Activated T-helper 1 cell treated with anti-CD3 and anti-CD28 coated beads, Interleukin-12 subunit alpha, Interleukin-12 subunit beta, Interleukin-2, Interleukin-4 antibody, amounts not matched to agents 30 ng/mL and 10 ng/mL and 1 ng/mL, durations not matched to agents 14 hours and 24 hours and 36 hours (primary cell): Measurements from ENCODE around the gene ZNF317. TPM values are rescaled to one million over a fixed set of nuclear protein-coding genes. Genes with fewer than 3 reads are reported as not detected.
A peak's percentile ranks its signal among the peaks of the same experiment; 100 is the strongest.

Source experiments
- DNase-seq: peaks from one replicate; pipeline ENCODE4 v3.0.0; 2021; ENCODE audit warnings: low spot score
- H3K27ac Mint-ChIP-seq: one replicate; pipeline ENCODE4 v1.8.0; 2021; ENCODE audit warnings: mild to moderate bottlenecking, mixed read lengths
- H3K27me3 Mint-ChIP-seq: one replicate; pipeline ENCODE4 v1.8.0; 2022; ENCODE audit warnings: mild to moderate bottlenecking, moderate library complexity, mixed read lengths; ENCODE audit not compliant: insufficient read depth
- H3K36me3 Mint-ChIP-seq: one replicate; pipeline ENCODE4 v1.8.0; 2021; ENCODE audit warnings: low read depth, mixed read lengths
- H3K4me1 Mint-ChIP-seq: one replicate; pipeline ENCODE4 v1.8.0; 2021; ENCODE audit warnings: low read depth, mixed read lengths
- H3K4me3 Mint-ChIP-seq: one replicate; pipeline ENCODE4 v1.8.0; 2021; ENCODE audit warnings: mild to moderate bottlenecking, moderate library complexity, mixed read lengths
- H3K9me3 Mint-ChIP-seq: one replicate; pipeline ENCODE4 v1.8.0; 2021; ENCODE audit warnings: mixed read lengths
- intact Hi-C: fragments of 100-400 bp; cut with micrococcal nuclease; formaldehyde crosslinking; loops from one replicate; pipeline ENCODE4 v1.15.1; 2024
- total RNA-seq: library from RNA; stranded (reverse); gene quantifications from 2 replicates; pipeline ENCODE4 v1.2.3, GENCODE V29; 2022

Gene ZNF317
- 50.7 and 53.3 TPM in 2 replicates for total RNA-seq

- H3K4me1 Mint-ChIP-seq: peaks cover 33% of the 10 kb centered on the region
- no peaks in the 10 kb centered on the region for H3K27me3 Mint-ChIP-seq
- peak within 1 kb of the TSS; percentile 94 for H3K27ac Mint-ChIP-seq
- peaks cover 26% of the 10 kb centered on the region for H3K9me3 Mint-ChIP-seq
- intact Hi-C loops: loop anchor here (1.0 kb wide), 7 partner anchors 169 to 695 kb away; partner anchors contain the start of genes MBD3L1, PIN1, ZNF266 and ZNF558
- H3K36me3 Mint-ChIP-seq: peaks cover 28% of the 10 kb centered on the region
- H3K4me3 Mint-ChIP-seq: peak within 1 kb of the TSS; percentile 95
- peak; percentile 88 for DNase-seq
Observed at GRCh38 chr19:9140159-9140874, at the start of gene ZNF317. Gene ZNF317, plus strand, starts transcription at chr19:9140397. Its CDS starts 15,620 bp downstream, at chr19:9156017.

DNA sequence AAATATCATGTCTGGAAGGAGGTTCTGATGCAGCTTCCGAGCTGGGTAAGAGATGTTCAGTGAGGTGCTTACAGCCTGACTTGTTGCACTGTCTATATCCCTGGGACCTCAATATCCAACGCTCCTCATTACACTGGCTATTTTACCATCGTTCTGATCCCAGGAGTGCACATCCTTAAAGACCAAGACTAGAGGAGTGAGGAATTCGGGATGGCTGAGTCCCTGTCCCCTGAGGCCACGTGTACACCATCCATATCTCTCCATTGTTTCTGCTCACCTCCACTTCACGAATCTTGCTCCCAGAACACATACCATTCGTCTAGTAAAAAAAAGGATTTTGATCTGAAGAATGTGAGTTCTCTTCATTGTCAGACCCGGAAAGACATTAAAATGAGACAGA is 32.8 kb upstream of the ZNF317 start, which contains the start of gene OR7G2:
TSS of gene OR7G2 (minus strand) at position 101 of the 400 bp plus-strand sequence. CDS start 4,232 bp downstream, outside the sequence.
- Mint-ChIP-seq H3K9me3 (no peaks in the 10 kb centered on the region), H3K36me3 (no peaks in the 10 kb centered on the region), H3K27ac (no peak within 1 kb of the TSS), H3K4me3 (no peak within 1 kb of the TSS), H3K27me3 (no peaks in the 10 kb centered on the region), H3K4me1 (no peaks in the 10 kb centered on the region)
- intact Hi-C loops: no loop called here
- no peak for DNase-seq

- DNase-seq: no peak
- intact Hi-C loops: no loop called here
- Mint-ChIP-seq H3K36me3 (no peaks in the 10 kb centered on the region), H3K27ac (no peak overlapping the region), H3K9me3 (no peaks in the 10 kb centered on the region), H3K4me3 (no peak overlapping the region), H3K4me1 (no peaks in the 10 kb centered on the region), H3K27me3 (peaks cover 2% of the 10 kb centered on the region)
Observed at GRCh38 chr19:9109959-9110358, 30.2 kb upstream of the ZNF317 start.

- Mint-ChIP-seq H3K36me3 (no peaks in the 10 kb centered on the region), H3K27ac (no peak within 1 kb of the TSS), H3K27me3 (peaks cover 3% of the 10 kb centered on the region), H3K9me3 (no peaks in the 10 kb centered on the region), H3K4me1 (no peaks in the 10 kb centered on the region), H3K4me3 (no peak within 1 kb of the TSS)
- intact Hi-C loops: no loop called here
- DNase-seq: no peak
Observed at GRCh38 chr19:9115307-9115813, 24.8 kb upstream of the ZNF317 start, which contains the start of gene OR7G1. Gene OR7G1, minus strand, starts transcription at chr19:9115763. Its CDS starts 0 bp downstream, at chr19:9115763.

DNA sequence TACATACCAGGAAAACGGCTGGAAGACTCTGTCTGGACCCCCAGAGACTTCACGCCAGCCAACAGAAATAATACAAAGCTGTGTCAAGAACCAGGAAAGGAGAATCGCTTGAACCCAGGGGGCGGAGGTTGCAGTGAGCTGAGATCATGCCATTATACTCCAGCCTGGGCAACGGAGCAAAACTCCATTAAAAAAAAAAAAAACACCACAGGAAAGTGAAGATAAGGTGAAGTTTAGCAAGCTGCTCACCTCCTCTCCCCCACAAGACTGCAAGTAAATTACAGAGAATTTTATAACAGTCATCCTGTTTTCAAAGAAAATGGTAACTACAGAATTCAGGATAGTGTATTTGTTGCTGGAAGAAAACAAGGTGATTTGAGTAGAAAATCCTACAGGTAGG is 23.6 kb upstream of the ZNF317 start:
- Mint-ChIP-seq H3K4me3 (no peak overlapping the region), H3K27me3 (peaks cover 3% of the 10 kb centered on the region), H3K9me3 (no peaks in the 10 kb centered on the region), H3K36me3 (no peaks in the 10 kb centered on the region), H3K27ac (no peak overlapping the region), H3K4me1 (no peaks in the 10 kb centered on the region)
- intact Hi-C loops: no loop called here
- no peak for DNase-seq

GRCh38 chr19:9126900-9127405 is 13.2 kb upstream of the ZNF317 start, which contains the start of gene OR7G3:
Gene OR7G3, minus strand, starts transcription at chr19:9126950. Its CDS starts 0 bp downstream, at chr19:9126950.
- peaks cover 5% of the 10 kb centered on the region for H3K27me3 Mint-ChIP-seq

GRCh38 chr19:9128171-9128570 is 12.0 kb upstream of the ZNF317 start:
- H3K36me3 Mint-ChIP-seq: no peaks in the 10 kb centered on the region
- H3K4me3 Mint-ChIP-seq: no peak overlapping the region
- peaks cover 4% of the 10 kb centered on the region for H3K9me3 Mint-ChIP-seq
- DNase-seq: no peak
- intact Hi-C loops: no loop called here
- no peaks in the 10 kb centered on the region for H3K4me1 Mint-ChIP-seq
- H3K27ac Mint-ChIP-seq: no peak overlapping the region
- peaks cover 5% of the 10 kb centered on the region for H3K27me3 Mint-ChIP-seq

More at GRCh38 chr19:9126900-9127405, 13.2 kb upstream of the ZNF317 start, which contains the start of gene OR7G3:
- H3K4me1 Mint-ChIP-seq: no peaks in the 10 kb centered on the region
- intact Hi-C loops: no loop called here
- no peak for DNase-seq
- peaks cover 8% of the 10 kb centered on the region for H3K9me3 Mint-ChIP-seq
- no peak within 1 kb of the TSS for H3K4me3 Mint-ChIP-seq
- no peak within 1 kb of the TSS for H3K27ac Mint-ChIP-seq
- no peaks in the 10 kb centered on the region for H3K36me3 Mint-ChIP-seq

- no peaks in the 10 kb centered on the region for H3K36me3 Mint-ChIP-seq
- H3K9me3 Mint-ChIP-seq: no peaks in the 10 kb centered on the region
- no peak overlapping the region for H3K27ac Mint-ChIP-seq
- H3K27me3 Mint-ChIP-seq: peaks cover 5% of the 10 kb centered on the region
- intact Hi-C loops: no loop called here
- H3K4me3 Mint-ChIP-seq: no peak overlapping the region
- DNase-seq: no peak
- no peaks in the 10 kb centered on the region for H3K4me1 Mint-ChIP-seq
Observed at GRCh38 chr19:9130965-9131364, 9.2 kb upstream of the ZNF317 start.

DNA sequence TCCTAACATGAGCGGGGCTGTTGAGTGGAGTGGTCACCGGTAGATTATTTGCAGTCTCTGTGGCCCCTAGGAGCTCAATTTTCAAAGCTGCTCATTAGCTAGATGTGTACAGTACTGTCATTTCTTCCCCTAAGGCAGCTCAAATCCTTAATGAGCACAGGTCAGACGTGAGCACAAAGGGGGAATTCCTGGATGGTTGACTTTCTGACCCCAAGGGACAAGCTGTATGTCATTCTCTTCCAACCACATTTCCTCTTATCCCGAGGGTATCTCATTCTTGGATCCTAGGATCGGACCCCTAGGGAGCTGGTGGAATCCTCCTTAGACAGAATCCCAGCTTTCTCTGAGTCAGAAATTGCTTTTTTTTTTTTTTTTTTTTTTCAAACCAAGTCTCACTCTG is 7.8 kb upstream of the ZNF317 start:
- no peaks in the 10 kb centered on the region for H3K36me3 Mint-ChIP-seq
- peaks cover 3% of the 10 kb centered on the region for H3K27me3 Mint-ChIP-seq
- H3K4me3 Mint-ChIP-seq: no peak overlapping the region
- intact Hi-C loops: no loop called here
- no peak overlapping the region for H3K27ac Mint-ChIP-seq
- no peak for DNase-seq
- H3K9me3 Mint-ChIP-seq: no peaks in the 10 kb centered on the region
- H3K4me1 Mint-ChIP-seq: peaks cover 7% of the 10 kb centered on the region

GRCh38 chr19:9139609-9140158 is 513 bp upstream of the ZNF317 start:
- Mint-ChIP-seq H3K4me1 (peaks cover 33% of the 10 kb centered on the region), H3K4me3 (peak overlapping the region; percentile 95), H3K27me3 (no peaks in the 10 kb centered on the region), H3K27ac (peak overlapping the region; percentile 94), H3K9me3 (peaks cover 19% of the 10 kb centered on the region), H3K36me3 (peaks cover 24% of the 10 kb centered on the region)
- no peak for DNase-seq
- intact Hi-C loops: loop anchor here (1.0 kb wide), 7 partner anchors 170 to 696 kb away; partner anchors contain the start of genes MBD3L1, PIN1, ZNF266 and ZNF558

DNA sequence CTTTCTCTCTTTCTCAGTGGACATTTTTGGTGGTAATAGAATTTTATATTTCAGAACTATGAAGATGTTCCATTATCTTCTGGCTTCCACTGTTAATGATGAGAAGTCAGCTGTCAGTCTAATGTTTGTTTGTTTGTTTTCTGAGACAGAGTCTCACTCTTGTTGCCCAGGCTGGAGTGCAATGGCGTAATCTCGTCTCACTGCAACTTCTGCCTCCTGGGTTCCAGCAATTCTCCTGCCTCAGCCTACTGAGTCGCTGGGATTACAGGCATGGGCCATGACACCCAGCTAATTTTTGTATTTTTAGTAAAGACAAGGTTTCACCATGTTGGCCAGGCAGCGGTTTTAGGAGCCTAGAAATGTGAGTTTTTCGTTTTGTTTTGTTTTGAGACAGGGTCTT is 4.7 kb downstream of the ZNF317 start:
- H3K4me1 Mint-ChIP-seq: peaks cover 21% of the 10 kb centered on the region
- peaks cover 64% of the 10 kb centered on the region for H3K9me3 Mint-ChIP-seq
- no peak overlapping the region for H3K4me3 Mint-ChIP-seq
- intact Hi-C loops: no loop called here
- peaks cover 66% of the 10 kb centered on the region for H3K36me3 Mint-ChIP-seq
- H3K27ac Mint-ChIP-seq: no peak overlapping the region
- H3K27me3 Mint-ChIP-seq: no peaks in the 10 kb centered on the region
- no peak for DNase-seq

GRCh38 chr19:9146882-9147281 is 6.7 kb downstream of the ZNF317 start:
- DNase-seq: no peak
- intact Hi-C loops: no loop called here
- H3K4me3 Mint-ChIP-seq: no peak overlapping the region
- peaks cover 11% of the 10 kb centered on the region for H3K4me1 Mint-ChIP-seq
- peaks cover 81% of the 10 kb centered on the region for H3K36me3 Mint-ChIP-seq
- H3K27me3 Mint-ChIP-seq: no peaks in the 10 kb centered on the region
- peaks cover 81% of the 10 kb centered on the region for H3K9me3 Mint-ChIP-seq
- H3K27ac Mint-ChIP-seq: no peak overlapping the region

DNA sequence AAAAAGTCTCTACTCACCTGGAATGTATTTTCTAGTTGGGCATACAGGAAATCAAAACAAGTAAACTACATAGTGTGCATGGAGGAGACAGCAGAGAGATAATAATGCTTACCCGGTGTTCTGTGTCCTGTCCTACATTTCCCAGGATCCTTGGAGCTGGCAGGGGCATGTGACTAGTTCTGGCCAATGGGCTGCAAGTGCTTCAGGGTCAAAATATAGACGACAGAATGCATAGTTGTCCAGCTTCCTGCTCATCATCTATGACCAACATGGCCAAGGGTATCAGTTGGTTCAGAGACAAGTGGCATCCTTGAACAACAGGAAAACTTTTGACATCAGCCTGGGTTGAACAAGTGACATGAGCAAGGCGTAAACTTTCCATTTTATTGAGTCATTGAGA is 8.5 kb downstream of the ZNF317 start:
- Mint-ChIP-seq H3K27ac (no peak overlapping the region), H3K27me3 (no peaks in the 10 kb centered on the region), H3K4me3 (no peak overlapping the region), H3K36me3 (peaks cover 86% of the 10 kb centered on the region), H3K9me3 (peaks cover 85% of the 10 kb centered on the region), H3K4me1 (no peaks in the 10 kb centered on the region)
- intact Hi-C loops: no loop called here
- no peak for DNase-seq
